A549 treated with AZD9567 at 1 μM for 4 hours (cell line): ENCODE data around the gene MSTO1. TPM values are rescaled to one million over a fixed set of nuclear protein-coding genes. Genes with fewer than 3 reads are reported as not detected.

ENCODE experiments used
- total RNA-seq: library from RNA; stranded (reverse); fragments of 200-300 nt; extraction: Qiagen RNA extraction; gene quantifications from 5 replicates; pipeline ENCODE4 v1.2.3, GENCODE V29; 2022; ENCODE audit not compliant: insufficient read depth

The MSTO1 gene
- total RNA-seq: 38.7 to 51.1 TPM (median 44.4 TPM) in 5 replicates

DNA sequence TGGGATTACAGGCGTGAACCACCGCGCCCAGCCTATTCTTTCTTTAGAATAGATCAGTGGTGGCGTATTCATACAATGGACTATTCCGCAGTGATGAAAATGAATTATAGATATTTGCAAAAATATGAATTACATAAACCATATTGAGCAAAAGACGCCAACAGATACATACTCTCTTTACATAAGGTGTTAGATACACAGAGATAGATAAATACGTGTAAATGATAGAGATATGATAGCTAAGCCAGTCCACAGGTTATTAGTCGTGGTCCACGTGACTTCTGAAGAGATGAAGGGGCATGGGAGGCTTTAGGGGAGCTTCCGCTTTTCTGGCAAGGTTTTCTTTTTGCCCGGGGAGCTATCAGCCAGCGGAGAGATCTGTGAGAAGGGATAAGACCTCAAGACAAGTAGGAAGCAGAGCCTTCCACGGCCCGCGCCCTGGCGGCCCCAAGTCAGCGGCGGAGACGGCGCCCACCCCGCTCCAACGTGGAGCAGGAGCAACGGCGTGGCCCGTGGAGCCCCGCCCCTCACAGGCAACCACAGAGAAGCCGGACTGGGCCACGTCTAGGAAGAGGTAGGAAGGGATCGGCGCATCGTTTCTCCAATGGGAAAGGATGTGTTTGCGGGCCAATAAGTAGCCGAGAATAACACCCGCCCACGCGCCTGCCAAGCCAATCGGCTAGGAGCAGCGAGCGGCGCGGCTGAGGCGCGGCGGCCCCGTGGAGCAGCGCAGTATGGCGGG, at the start of gene MSTO1:
Gene MSTO1 (plus strand): TSS at position 704 of the 742 bp plus-strand sequence. CDS start 31 bp downstream, at position 735.

DNA sequence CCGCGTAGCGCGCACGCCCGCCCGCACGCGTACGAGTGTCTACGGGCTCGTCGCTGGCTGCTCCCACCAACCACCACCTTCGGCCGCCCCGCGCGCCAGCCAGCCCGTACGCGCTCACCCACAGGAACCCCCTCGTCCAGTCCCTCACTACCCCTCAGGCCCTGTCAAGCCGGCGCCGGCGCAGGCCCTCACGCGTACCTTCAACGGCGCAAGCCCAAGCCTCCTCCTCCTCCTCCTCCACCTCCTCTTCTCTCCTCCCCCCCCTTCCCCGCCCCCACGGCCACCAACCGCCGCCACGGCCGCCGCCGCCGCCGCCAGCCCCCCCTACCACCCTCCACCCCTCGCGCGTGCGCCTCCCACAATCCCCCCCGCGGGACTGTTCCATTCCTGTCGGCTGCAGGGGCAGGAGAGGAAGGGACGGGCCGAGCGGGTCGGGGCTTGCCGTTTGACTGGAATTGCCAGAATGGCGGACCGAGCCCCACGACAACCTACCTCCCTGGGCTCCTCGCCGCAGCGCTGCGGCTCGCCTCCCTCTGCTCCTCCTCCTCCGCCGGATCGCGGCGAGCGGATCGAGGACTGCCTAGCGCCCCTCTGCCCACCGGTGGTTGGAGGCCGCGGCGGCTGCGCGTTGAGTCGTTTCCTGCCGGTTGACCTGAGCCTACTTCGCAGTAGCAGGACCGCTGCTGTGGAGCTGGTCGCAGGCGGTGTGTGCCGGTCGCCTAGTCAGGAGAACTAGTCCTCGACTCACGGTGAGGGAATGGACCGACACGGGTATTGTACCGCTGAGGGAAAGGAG, 47.2 kb upstream of the MSTO1 start, which contains the start of gene ASH1L:
Gene ASH1L (minus strand): TSS at position 223 of the 796 bp plus-strand sequence. CDS start 41,284 bp downstream, outside the sequence.

Other genes starting within 250 kb of the MSTO1 start
- 9.2 to 12.1 TPM (median 11.7 TPM) in 5 replicates for gene ASH1L, start 47.4 kb upstream of the MSTO1 start, total RNA-seq
- gene YY1AP1, start 78.6 kb downstream of the MSTO1 start, total RNA-seq: 44.0 to 46.5 TPM (median 46.0 TPM) in 5 replicates
- gene DAP3, start 78.9 kb downstream of the MSTO1 start, total RNA-seq: 116 to 147 TPM (median 118 TPM) in 5 replicates
- 11.3 to 16.5 TPM (median 15.0 TPM) in 5 replicates for gene GON4L, start 247.0 kb downstream of the MSTO1 start, total RNA-seq
- gene SYT11, start 249.3 kb downstream of the MSTO1 start, total RNA-seq: 1.1 to 1.3 TPM (median 1.2 TPM) in 5 replicates